RPMI7951 (cell line): ENCODE results near the gene FBXL19. TPM values are rescaled to one million over a fixed set of nuclear protein-coding genes. Genes with fewer than 3 reads are reported as not detected.

ENCODE experiments used
- DNase-seq: peaks from one replicate; pipeline ENCODE4 v3.0.0-alpha.2; 2012; ENCODE audit warnings: low read depth
- total RNA-seq: library from RNA; depleted of rRNA; stranded (reverse); fragments of >200 nt; shearing (Covaris generic); gene quantifications from 2 replicates; pipeline ENCODE4 v1.2.3, GENCODE V29; 2014

Gene FBXL19
- total RNA-seq, 1 experiment from 2014 or later = 3.7 TPM

DNA sequence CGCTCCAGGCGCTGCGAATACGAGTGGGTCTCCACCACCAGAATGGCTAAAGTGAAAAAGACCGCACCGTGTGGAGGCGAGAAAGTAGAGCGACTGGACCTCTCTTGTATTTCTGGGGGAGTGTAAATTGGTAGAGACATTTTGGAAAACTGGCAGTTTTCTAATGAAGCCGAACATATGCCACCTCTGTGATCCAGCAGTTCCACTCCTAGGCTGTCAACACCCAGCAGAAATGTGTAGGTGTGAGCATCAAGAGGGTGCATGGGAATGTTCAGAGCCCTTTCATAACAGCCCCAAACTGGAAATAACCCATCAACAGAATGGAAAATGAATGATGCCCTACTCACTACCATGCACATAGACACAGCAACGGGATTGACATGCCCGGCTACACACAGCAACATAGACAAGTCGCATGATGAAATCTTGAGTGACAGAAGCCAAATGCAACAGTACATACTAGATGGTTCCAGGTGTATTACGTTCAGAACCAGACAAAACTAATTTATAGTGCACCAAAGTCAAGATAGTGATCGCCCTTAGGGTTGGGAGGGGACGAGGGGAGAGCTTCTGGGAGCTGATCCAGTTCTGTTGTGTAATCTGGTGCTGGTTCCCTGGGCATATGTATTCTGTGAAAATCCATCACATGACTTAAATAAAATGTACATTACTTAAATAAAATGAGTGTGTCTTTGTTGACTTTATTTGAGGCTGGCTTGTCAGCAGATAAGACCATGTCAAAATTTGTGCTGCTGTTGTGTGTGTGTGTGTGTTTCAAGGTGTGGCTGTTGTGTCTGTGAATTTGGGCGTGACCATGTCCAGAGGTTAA, 28.6 kb upstream of the FBXL19 start:
- DNase-seq = no peak

DNA sequence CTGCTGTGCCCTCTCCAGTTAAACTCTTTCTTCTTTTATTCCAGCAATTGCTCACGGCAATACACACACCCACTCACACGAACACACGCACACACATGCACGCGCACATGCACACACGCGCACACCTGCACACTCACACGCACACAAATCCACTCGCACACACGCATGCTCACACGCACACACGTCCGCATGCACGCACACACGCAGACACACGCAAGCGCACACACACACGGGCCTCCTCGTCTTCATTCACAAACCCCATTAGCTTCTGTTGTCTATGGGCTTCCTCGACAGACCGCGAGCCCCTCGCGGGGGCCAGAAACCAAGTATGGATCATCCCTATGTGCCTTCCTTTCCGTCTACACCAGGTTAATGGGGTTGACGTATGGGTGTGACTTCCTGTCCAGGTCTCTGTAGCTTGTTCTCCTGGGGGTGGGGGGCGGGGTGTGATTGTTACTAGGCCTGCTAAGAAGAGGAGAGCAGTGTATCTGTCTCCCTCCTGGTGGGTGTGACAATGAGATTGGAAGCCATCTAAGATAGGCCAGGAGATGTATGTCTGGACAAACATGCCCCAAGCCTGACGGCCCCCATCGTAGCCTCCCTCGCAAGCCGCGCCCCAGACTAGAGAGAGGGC, 27.6 kb upstream of the FBXL19 start:
- DNase-seq = no peak

DNA sequence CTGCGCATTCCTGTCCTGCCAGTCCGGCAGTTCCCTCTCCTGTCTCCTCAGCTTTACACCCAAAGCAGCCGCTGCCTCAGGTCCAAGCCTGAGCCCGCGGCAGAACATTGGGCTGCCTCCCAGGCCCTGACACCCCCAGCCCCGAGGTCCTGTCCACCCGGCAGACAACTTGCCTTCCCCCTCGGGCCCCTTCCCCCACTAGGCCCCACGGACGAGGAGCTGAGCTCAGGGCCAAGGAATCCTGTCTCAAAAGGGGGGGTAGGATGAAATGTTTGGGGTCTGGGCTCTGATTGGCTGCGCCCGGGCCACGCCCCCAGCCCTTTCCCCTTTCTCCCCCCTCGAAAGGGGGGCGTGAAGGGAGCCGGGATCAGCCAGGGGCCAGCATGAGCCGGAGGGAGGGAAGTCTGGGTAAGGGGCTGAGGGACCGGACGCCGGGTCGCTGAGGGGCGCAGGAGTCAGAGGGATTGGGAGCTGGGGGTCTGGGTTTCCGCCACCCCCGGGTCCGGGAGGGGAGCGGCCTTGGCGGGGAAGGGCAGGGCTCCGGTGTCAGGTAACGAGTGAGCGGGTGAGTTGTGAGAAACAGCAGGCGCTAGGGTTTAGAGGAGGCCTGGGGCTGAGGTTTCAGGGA, 27.0 kb upstream of the FBXL19 start, which contains the start of gene CTF1:
CTF1 (plus strand) TSS at position 354 of the 628 bp plus-strand sequence; CDS start at position 384, 30 bp downstream.
- peak; percentile 45 for DNase-seq

DNA sequence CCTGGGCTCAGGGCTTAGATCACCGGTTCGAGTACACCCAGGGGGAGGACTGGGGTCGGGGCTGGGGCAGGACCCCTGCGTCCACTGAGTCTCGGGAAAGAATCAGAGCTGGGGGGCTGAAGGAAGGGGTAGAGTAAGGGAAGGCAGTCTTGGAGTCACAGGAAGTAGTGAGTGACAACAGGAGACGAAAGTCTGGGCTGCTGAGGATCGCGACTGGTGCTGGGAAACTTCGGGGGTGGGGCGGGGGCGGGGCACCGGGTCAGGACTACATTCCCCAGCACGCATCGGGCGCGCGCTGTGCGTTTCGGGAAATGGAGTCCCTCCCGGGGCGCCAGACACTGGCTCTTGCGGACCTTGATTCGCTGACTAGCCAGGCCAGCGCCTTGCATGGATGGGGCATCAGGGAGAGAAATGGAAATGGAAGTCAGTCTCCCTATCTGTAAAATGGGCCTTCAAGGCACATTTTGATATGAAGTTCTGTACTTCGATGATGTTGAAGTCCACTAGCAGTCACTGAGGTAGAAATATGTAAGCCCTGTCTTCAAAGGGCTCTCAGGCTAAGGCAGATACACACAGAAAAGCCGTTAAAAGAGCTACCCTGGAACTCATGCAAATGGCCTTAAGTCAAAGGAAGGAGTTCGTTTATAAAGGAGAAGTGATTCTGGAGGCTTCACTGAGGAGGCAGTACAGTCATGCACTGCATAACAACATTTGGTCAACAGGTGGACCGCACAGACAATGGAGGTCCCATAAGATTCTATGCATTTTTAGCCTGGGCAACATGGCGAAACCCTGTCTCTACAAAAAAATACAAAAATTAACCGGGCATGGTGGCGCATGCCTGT, 26.3 kb upstream of the FBXL19 start:
- DNase-seq = peak; percentile 87

DNA sequence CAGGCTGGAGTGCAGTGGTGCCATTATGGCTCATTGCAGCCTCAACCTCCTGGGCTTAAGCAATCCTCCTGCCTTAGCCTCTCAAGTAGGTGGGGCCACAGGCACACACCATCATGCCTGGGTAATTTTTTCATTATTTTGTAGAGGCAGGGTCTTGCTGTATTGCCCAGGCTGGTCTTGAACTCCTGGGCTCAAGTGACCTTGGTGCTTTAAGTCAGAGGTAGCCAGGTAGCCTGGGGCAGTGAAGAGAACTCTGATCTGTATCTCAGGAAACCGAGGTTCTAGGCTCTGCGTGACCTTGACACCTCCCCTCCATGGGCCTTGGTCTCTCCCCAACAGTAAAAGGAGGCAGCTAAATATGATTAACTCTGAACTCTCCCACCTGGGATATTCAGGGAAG, 23.6 kb upstream of the FBXL19 start:
- DNase-seq = no peak

DNA sequence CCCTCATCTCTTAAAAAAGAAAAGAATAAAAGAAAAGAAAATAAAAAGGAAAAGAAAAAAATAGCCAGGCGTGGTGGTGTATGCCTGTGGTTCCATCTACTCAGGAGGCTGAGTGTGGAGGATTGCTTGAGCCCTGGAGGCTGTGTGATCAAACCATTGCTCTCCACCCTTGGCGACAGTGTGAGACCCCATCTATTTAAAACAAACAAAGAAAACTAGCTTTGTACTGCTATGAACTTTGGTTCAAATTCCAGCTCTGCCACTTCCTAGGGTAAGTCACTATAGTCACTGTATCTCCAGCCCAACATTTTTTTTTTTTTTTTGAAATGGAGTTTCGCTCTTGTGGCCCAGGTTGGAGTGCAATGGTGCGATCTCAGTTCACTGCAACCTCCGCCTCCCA, 22.8 kb upstream of the FBXL19 start:
- no peak for DNase-seq

DNA sequence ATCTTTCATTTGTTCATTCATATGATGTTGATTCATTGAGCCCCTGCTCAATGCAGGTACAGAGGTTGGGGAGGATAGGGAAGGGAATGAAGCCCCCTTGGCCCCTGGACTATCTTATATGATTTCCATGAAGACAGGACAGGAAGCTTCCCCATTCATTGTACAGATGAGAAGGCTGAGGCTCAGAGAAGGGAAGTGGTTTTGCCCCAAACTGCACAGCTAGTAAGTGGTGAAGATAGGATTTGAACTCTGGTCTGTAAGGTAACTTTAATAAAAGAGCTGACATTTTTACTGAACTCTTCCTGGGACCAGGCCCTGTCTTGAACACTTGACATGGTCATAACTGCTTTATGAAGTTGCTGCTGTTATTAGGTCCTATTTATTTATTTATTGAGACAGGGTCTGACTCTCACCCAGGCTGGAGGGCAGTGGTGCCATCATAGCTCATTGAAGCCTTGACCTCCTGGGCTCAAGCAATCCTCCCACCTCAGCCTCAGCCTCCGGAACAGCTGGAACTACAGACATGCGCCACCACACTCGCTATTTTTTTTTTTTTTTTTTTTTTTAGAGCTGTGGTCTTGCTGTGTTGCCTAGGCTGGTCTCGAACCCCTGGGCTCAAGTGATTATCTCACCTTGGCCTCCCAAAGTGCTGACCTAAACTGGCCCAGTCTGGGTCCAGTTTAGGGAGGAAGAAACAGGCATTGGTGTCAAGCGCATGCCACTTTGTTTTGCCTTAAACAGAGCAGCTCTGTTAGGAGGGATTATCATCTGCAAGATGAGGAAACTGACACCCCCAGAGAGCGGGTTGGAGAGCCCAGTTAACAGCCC, 22.0 kb upstream of the FBXL19 start:
- no peak for DNase-seq

DNA sequence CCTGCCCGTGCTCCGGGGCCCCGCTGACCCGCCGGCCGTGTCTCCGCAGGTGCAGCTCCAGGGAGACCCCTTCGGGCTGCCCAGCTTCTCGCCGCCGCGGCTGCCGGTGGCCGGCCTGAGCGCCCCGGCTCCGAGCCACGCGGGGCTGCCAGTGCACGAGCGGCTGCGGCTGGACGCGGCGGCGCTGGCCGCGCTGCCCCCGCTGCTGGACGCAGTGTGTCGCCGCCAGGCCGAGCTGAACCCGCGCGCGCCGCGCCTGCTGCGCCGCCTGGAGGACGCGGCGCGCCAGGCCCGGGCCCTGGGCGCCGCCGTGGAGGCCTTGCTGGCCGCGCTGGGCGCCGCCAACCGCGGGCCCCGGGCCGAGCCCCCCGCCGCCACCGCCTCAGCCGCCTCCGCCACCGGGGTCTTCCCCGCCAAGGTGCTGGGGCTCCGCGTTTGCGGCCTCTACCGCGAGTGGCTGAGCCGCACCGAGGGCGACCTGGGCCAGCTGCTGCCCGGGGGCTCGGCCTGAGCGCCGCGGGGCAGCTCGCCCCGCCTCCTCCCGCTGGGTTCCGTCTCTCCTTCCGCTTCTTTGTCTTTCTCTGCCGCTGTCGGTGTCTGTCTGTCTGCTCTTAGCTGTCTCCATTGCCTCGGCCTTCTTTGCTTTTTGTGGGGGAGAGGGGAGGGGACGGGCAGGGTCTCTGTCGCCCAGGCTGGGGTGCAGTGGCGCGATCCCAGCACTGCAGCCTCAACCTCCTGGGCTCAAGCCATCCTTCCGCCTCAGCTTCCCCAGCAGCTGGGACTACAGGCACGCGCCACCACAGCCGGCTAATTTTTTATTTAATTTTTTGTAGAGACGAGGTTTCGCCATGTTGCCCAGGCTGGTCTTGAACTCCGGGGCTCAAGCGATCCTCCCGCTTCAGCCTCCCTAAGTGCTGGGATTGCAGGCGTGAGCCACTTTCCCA, 21.1 kb upstream of the FBXL19 start:
- peak; percentile 63 for DNase-seq

DNA sequence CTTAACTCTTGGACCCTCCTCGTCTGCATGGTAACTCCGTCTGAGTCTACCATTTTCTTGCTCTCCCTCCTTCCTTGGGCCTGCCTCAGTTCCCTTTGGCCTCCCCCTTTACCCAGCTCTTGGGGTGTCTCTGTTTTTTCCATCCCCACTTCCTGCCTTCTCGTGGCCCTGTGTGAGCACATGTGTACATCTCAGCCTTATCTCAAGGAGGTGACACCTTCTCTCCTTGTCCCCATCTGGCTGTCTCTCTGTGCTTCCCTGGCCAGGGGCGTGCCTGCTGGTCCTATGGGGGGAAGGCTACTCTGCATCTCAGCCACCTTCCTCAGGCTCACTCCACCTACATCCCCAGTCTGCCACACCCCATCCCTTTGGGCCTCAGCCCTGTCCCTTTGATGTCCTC, 20.4 kb upstream of the FBXL19 start:
- DNase-seq = no peak

DNA sequence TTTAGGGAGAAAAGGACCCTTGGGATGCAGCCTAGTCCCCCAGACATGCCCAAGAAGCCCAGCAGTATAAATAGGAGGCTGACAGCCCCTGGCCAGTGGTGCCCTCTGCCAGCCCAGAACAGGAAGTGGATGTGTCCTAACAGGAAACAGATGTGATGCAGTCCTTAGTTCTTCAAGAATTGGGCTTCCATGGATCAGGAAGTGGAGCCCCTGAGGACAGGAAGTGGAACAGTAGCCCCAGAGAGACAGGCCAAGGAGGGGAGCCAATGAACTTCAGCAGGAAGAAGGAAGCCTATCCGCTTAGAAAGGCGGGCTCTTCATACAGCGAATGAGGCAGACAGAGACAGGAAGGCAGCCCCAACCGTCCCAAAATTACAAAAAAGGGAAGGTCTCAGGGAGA, 19.8 kb upstream of the FBXL19 start:
- peak; percentile 35 for DNase-seq

DNA sequence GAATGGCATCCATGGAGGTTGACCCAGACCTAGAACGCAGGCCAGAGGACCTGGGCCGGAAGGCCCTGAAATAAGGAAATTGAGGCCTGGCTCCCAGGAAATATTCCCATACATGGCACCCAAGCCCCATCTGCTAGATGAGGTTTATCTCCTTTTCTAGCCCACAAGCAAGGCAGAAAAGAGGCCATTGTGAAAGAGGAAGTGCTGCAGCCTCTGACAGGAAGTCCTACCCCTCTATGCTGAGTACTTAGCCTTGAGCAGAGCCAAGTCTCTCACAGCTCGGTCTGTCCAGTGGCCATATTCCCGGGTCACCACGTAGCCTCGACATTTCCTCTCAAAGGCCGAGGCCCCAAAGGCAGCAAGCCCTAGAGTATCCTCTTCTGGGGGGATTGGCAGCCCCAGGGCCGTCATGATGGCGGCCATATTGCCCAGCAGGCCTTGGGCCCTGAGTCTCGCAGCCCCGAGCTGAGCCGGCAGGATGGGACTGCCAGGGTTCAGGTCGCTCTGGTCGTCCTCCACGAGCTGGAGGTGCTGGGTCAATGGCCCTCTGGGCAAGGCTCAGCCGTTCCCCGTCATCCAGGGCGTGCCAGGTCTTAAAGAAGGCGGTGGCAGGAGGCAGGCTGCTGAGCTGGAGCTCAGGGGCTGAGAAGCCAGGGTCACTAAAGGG, 19.1 kb upstream of the FBXL19 start:
- no peak for DNase-seq

DNA sequence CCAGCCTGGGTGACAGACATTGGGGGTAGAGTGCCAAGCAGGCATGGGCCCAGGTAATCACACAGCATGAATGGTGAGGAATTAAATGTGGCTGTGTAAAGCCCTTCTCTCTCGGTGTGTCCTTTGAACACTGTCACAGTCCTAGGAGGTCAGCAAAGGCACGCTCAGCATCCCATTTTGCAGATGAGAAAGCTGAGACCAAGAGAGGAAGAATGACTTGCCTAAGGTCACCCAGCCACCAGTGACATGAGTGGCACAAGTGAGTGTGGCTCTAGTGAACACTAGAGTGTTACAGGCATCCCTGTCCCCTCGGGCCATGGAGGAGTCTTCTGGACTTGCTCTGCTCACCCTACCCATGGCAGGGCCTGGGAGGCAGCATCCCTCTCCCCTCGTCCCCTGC, 16.3 kb upstream of the FBXL19 start:
- no peak for DNase-seq

DNA sequence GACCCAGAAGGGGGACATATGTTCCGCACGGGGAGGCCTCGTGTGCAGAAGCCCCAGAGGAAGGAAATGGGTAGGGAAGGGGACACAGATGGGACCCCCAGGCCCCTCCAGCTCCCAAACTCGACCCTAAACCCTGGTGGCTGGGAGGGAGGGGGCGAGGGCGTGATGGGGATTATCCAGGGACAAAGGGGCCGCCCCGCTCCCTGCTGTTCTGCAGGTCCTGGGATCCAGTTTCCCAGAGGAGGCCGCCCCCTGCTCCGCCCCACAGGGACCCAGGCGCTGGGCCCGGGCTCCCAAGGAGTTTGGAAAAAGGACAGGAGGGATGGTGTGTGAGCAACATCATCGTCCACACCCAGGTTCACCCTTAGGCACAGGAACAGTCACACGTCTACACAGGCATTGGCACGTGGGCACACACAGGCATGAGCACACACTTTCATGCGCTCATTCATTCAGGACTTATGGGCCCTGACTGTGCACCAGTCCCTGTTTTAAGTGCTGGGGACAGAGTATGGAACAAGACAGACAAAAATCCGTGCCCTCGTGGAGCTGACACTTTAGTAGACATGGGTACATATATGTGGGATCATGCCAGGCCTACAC, 12.8 kb upstream of the FBXL19 start:
- no peak for DNase-seq

DNA sequence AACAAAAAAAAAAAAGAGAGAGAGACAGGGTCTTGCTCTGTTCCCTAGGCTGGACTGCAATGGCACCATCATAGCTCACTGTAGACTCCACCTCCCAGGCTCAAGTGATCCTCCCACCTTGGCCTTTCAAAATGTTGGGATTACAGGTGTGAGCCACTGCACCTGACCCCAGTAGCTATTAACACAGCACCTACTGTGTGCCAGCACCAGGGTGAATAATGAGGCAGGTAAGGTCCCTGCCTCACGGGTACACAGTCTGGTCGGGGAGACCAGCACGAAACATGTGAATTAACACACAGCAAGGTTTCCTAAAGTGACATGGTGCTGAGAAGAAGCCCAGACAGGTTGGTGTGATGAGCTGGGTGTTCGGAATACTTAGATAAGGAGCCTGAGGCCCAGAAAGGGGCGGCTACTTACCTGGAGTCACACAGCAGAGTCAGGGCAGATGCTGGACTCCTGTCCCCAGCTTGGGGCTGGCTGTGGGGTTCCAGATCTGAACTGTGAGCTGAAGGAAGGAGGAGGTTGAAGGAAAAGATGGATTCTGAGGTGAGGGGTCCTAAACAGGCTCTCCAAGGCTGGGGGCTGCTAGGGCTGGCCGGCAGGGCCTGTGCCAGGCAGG, 10.5 kb upstream of the FBXL19 start:
- no peak for DNase-seq

DNA sequence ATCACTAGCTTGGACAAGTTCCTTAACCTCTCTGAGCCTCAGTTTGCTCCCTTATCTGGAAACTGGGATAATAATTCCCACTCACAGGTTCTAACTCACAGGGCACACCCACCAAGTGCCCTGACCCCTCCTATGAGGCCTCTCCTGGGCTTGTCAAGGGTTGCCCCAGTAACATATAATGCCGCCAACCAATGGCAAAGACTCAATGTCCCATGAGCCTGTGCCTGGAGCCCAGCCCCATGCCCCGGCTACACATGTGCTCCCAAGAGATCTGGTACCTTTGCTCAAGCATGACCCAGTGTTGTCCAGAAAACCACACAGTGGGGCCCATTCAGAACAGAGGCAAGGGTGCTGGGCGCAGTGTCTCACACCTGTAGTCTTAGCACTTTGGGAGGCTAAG, 8.5 kb upstream of the FBXL19 start:
- DNase-seq = no peak

DNA sequence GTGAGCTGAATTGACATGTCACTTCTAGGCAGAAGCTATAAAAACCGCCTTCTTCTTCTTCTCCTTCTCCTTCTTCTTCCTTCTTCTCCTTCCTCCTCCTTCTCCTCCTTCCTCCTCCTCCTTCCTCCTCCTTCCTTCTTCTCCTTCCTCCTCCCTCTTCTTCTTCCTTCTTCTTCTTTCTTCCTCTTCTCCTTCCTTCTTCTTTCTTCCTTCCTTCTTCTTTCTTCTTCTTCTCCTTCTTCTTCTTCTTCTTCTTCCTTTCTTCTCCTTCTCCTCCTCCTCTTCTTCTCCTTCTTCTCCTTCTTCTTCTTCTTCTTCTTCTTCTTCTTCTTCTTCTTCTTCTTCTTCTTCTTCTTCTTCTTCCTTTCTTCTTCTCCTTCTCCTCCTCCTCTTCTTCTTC, 4.8 kb upstream of the FBXL19 start:
- DNase-seq = no peak

DNA sequence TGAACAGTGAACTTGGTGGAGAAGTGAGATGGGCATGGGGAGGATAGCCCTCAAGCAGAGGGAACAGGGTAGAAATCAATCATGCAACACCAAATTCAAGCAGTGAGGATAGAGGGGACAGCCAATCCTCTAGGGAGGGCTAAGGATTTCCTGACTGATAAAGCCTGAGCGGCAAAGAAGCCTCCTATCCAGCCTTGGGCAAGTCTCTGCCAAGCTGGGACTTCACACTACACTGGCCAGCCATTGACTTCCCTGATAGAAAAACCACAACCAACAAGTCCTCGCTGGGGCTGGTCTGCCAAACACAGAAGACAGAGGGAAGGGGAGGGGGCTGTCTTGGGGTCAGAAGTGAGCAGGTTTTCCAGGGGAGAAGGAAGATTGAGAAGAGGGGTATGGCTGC, 2.5 kb upstream of the FBXL19 start:
- no peak for DNase-seq

DNA sequence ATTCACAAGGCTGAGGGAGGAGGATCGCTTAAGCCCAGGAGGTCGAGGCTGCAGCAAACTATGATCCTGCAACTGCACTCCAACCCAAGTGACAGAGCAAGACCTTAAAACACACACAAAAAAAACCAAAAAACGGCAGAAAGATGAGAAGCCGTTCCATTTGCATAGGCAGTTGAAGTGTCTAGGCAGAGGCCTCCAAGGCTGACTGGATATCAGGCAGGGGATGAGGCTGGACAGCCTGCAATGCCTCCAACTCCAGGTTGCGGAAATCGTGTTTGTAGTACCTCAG, 2.0 kb upstream of the FBXL19 start:
- no peak for DNase-seq
